Measurements from ENCODE around the gene ALG3.

ALG3 gene

GRCh38 chr3:184234671-184235380 is 13.9 kb downstream of the ALG3 start:
- DNase-seq: peak; percentile 20

GRCh38 chr3:184234224-184234623 is 14.5 kb downstream of the ALG3 start:
- peak; percentile 96 for DNase-seq

- DNase-seq: peak; percentile 23
Observed at GRCh38 chr3:184233127-184233843, 15.5 kb downstream of the ALG3 start.

GRCh38 chr3:184231671-184232070 is 17.1 kb downstream of the ALG3 start:
- peak; percentile 42 for DNase-seq

- DNase-seq: peak; percentile 46
Observed at GRCh38 chr3:184230603-184231528, 17.9 kb downstream of the ALG3 start.

DNA sequence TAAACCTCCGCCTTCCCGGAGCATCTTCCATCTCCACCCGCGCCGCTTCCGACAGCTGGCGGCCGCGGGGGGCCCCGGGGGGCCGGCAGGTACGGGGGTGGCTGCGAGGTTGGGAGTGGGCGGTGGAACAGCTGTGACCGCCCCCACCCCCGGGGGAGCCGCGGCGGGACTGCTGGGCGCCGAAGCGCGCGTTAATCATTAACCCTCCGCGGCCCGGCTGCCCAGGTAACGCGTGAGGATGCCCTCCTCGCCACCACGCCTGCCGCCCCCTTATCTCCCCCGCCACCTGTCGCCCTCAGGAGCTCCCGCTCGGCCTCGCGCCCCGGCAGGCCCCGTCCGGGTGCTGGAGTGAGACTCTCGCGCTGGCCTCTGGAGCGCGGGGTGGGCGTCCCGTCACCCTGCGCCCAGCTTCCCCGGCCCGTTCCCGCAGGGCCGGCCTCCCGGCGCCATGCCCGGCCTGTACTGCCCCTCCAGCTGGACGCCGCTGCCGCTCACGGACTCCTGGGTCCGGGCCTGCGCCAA is 18.6 kb downstream of the ALG3 start:
- DNase-seq: peak; percentile 80

GRCh38 chr3:184229394-184230080 is 19.2 kb downstream of the ALG3 start, which contains the start of gene VWA5B2:
VWA5B2 (plus strand) TSS chr3:184229585; CDS start chr3:184230529, 944 bp downstream.
- peak; percentile 100 for DNase-seq

DNA sequence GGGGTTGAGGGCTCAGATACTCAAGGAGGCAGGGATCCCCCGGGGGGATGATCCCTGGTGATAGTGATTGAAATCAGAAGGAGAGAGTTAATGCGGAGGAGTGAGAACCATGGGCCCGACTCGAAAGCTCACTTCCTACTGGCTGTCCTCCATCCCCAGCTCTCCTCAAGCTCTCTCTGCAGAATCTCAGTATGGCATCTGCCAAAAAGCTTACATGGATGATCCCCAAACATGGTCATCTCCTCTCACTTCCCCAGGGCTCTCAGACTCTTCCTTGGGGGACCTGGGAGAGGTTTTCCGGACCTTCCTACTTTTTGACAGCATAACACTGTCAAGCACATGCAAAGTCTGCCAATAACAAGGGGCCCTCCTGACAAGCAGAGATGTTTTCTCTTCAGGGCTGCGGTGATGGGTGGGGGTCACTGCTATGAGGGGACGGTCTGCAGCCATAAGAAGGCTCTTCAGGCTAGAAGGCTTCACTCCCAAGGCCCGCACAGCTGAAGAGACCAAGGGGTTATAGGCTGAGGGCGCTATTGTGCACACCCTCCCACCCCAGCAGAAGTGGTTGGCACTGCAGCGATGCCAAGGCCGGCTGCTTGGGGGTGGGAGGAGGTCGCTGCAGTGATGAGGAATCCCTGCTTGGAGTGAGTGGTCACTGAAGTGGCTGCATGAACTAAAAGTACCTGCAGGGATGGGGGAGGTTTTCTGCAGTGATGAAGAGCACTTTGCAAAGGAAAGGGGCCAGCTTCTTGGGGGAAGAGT is 20.2 kb downstream of the ALG3 start:
- DNase-seq: peak; percentile 77

- peak; percentile 92 for DNase-seq
Observed at GRCh38 chr3:184227481-184227935, 21.3 kb downstream of the ALG3 start.

GRCh38 chr3:184223946-184224345 is 24.8 kb downstream of the ALG3 start:
- DNase-seq: no peak

GRCh38 chr3:184222521-184222920 is 26.2 kb downstream of the ALG3 start:
- DNase-seq: no peak

- DNase-seq: no peak
Observed at GRCh38 chr3:184218814-184219213, 29.9 kb downstream of the ALG3 start.

GRCh38 chr3:184211718-184212117 is 37.0 kb downstream of the ALG3 start:
- no peak for DNase-seq

- DNase-seq: no peak
Observed at GRCh38 chr3:184211297-184211696, 37.5 kb downstream of the ALG3 start.

DNA sequence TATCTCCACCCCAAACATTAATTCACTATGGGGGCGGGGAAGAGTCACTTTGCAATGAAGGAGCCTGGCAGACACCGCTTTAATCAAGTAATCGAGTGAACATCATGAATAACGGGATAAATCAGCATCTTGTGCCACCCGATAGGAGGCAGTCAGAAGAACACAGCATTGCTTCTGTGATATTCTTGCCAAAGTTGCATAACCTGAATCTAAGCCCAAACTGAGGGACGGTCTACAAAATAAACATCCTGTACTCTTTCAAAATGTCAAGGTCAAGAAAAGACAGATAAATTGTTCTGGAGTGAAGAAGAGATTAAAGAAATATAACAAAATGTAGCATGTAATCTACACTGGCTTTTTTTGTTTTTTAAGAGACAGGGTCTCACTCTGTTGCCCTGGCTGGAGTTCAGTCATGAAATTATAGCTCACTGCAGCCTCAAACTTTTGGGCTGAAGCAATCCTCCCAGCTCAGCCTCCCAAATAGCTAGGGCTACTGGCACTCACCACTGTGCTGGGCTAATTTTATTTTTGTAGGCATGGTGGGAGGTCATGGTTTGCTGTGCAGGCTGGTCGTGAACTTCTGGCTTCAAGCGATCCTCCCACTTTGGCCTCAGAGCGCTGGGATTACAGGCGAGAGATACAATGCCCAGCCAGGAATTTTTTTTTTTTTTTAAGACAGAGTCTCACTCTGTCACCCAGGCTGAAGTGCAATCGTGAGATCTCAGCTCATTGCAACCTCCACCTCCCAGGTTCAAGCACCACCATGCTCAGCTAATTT is 39.4 kb downstream of the ALG3 start:
- no peak for DNase-seq

GRCh38 chr3:184203526-184203925 is 45.2 kb downstream of the ALG3 start:
- no peak for DNase-seq

- no peak for DNase-seq
Observed at GRCh38 chr3:184200825-184201224, 47.9 kb downstream of the ALG3 start.

DNA sequence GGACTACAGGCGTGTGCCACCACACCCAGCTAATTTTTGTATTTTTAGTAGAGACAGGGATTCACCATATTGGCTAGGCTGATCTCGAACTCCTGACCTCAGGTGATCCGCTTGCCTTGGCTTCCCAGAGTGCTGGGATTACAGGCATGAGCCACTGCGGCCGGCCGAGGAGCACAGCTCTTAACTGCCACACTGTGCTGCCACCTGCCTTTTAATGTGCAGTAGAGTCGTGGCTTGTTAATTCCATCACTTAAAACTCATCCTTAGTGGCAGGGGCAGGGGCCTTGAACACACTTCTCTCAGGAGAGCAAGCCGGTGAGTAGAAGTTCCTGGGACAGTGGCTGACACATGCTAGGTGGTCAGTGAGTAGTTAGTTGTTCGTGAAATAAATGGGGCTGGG is 50.3 kb downstream of the ALG3 start:
- DNase-seq: no peak

- no peak for DNase-seq
Observed at GRCh38 chr3:184196536-184196935, 52.2 kb downstream of the ALG3 start.

DNA sequence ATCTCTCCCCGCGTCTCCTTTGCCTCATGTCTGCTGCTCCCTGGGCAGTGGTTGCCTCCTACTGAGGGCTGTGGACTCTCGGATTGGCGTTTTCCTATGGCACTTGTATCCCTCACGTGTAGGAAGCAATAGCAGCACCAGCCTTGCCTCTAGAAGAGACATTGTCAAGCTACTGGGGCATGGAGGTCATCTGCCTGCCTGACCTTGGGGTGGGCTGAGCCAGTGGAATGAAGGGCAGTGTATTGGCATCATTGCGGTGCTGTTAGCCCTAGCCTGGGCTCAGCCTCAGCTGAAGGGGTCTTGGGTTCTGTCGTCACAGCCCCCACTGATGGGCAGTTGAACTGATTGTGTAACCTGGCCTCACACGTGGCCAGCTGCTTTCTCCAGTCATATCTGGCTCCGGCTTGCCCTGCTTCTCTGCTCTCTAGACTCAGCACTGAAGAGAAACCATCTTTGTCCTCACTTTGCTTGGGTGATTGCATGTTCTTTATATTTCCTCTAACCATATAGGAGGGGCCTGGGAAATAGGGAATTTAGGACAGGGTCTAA is 54.7 kb downstream of the ALG3 start:
- no peak for DNase-seq
